ENCODE data around the gene ENPEP.
A peak's percentile ranks its signal among the peaks of the same experiment; 100 is the strongest.

ENPEP gene

GRCh38 chr4:110504084-110504435 lies 28.1 kb downstream of the ENPEP start:
- Histone ChIP-seq H2AFZ (ENCODE audit: low read depth) (peak overlapping the region; percentile 77), H3K79me2 (ENCODE audit: insufficient read depth, low read depth) (no peaks in the 10 kb centered on the region), H3K4me1 (ENCODE audit: low read depth, poor library complexity, severe bottlenecking) (peaks cover 22% of the 10 kb centered on the region), H3K4me3 (IDR thresholded peaks at IDR 0.05; ENCODE audit: insufficient read depth, low read depth, low read length) (no peak overlapping the region), H3K9ac (no peak overlapping the region), H3K4me2 (peak overlapping the region; percentile 52), H3K36me3 (ENCODE audit: insufficient read depth) (no peaks in the 10 kb centered on the region), H3K27ac (peak overlapping the region; percentile 59), H4K20me1 (ENCODE audit: insufficient read depth) (no peaks in the 10 kb centered on the region), H3K27me3 (ENCODE audit: insufficient read depth, low read depth) (no peaks in the 10 kb centered on the region)
- TF ChIP-seq, protein P1, sequence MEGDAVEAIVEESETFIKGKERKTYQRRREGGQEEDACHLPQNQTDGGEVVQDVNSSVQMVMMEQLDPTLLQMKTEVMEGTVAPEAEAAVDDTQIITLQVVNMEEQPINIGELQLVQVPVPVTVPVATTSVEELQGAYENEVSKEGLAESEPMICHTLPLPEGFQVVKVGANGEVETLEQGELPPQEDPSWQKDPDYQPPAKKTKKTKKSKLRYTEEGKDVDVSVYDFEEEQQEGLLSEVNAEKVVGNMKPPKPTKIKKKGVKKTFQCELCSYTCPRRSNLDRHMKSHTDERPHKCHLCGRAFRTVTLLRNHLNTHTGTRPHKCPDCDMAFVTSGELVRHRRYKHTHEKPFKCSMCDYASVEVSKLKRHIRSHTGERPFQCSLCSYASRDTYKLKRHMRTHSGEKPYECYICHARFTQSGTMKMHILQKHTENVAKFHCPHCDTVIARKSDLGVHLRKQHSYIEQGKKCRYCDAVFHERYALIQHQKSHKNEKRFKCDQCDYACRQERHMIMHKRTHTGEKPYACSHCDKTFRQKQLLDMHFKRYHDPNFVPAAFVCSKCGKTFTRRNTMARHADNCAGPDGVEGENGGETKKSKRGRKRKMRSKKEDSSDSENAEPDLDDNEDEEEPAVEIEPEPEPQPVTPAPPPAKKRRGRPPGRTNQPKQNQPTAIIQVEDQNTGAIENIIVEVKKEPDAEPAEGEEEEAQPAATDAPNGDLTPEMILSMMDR (conservative IDR thresholded peaks at IDR 0.05; ENCODE audit: low read depth, low read length): no peak

- no peak overlapping the region for H3K27ac ChIP-seq
- H3K4me3 ChIP-seq (IDR thresholded peaks at IDR 0.05; ENCODE audit: insufficient read depth, low read depth, low read length): no peak overlapping the region
- H3K36me3 ChIP-seq (ENCODE audit: insufficient read depth): no peaks in the 10 kb centered on the region
- TF ChIP-seq, protein P1 (conservative IDR thresholded peaks at IDR 0.05; ENCODE audit: low read depth, low read length): no peak
- H3K4me2 ChIP-seq: no peak overlapping the region
- H3K9ac ChIP-seq: no peak overlapping the region
- peaks cover 22% of the 10 kb centered on the region for H3K4me1 ChIP-seq (ENCODE audit: low read depth, poor library complexity, severe bottlenecking)
- no peaks in the 10 kb centered on the region for H4K20me1 ChIP-seq (ENCODE audit: insufficient read depth)
- H3K27me3 ChIP-seq (ENCODE audit: insufficient read depth, low read depth): no peaks in the 10 kb centered on the region
- no peak overlapping the region for H2AFZ ChIP-seq (ENCODE audit: low read depth)
- no peaks in the 10 kb centered on the region for H3K79me2 ChIP-seq (ENCODE audit: insufficient read depth, low read depth)
Measured at GRCh38 chr4:110505440-110505839, 29.5 kb downstream of the ENPEP start.

DNA sequence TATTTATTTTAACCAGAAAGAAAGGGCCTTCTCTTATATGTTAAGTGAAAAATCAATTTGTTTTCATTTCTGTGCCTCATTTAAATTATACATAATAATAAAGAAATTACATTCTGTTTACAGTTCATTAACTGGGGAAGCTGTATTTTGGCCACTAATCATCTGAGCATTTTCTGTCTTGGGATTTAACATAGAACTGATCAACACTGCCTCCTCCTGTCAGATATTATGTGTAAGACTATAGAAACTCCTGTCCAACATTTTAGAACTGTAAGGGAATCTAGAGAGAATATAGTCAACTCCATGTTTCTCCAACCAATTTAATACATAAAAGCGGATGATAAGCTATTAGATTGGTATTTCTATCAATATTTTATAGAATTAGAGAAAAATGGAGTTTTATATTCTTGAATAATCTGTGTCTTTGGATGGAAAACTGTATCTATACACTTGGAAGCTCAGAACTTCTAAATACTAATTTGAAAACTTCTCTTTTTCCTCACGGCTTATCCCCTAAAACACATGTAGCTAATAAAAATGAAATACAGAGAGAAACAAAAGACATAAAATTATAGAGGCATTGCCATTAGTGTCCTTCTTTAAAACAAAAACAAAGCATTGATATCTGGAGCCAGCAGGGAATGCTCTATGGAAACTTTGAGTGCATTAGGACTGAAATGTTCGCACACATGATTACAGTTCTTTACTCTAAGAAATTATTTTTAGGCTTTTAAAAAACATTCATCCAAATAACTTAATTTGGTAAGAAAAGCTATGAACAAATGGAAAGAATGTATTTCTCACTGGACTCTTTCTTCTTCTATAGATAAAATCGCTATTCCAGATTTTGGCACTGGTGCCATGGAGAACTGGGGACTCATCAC lies 33.1 kb downstream of the ENPEP start:
- Histone ChIP-seq H3K79me2 (ENCODE audit: insufficient read depth, low read depth) (no peaks in the 10 kb centered on the region), H3K4me1 (ENCODE audit: low read depth, poor library complexity, severe bottlenecking) (peaks cover 5% of the 10 kb centered on the region), H3K4me2 (no peak overlapping the region), H2AFZ (ENCODE audit: low read depth) (no peak overlapping the region), H4K20me1 (ENCODE audit: insufficient read depth) (no peaks in the 10 kb centered on the region), H3K4me3 (IDR thresholded peaks at IDR 0.05; ENCODE audit: insufficient read depth, low read depth, low read length) (no peak overlapping the region), H3K27ac (no peak overlapping the region), H3K36me3 (ENCODE audit: insufficient read depth) (no peaks in the 10 kb centered on the region), H3K9ac (no peak overlapping the region), H3K27me3 (ENCODE audit: insufficient read depth, low read depth) (no peaks in the 10 kb centered on the region)
- TF ChIP-seq, protein P1 (conservative IDR thresholded peaks at IDR 0.05; ENCODE audit: low read depth, low read length): peak; percentile 54

- H3K4me3 ChIP-seq (IDR thresholded peaks at IDR 0.05; ENCODE audit: insufficient read depth, low read depth, low read length): no peak overlapping the region
- no peaks in the 10 kb centered on the region for H3K27me3 ChIP-seq (ENCODE audit: insufficient read depth, low read depth)
- no peak overlapping the region for H3K4me2 ChIP-seq
- H2AFZ ChIP-seq (ENCODE audit: low read depth): no peak overlapping the region
- no peaks in the 10 kb centered on the region for H4K20me1 ChIP-seq (ENCODE audit: insufficient read depth)
- peaks cover 9% of the 10 kb centered on the region for H3K4me1 ChIP-seq (ENCODE audit: low read depth, poor library complexity, severe bottlenecking)
- no peak overlapping the region for H3K9ac ChIP-seq
- no peak overlapping the region for H3K27ac ChIP-seq
- no peaks in the 10 kb centered on the region for H3K36me3 ChIP-seq (ENCODE audit: insufficient read depth)
- no peaks in the 10 kb centered on the region for H3K79me2 ChIP-seq (ENCODE audit: insufficient read depth, low read depth)
- TF ChIP-seq, protein P1 (conservative IDR thresholded peaks at IDR 0.05; ENCODE audit: low read depth, low read length): no peak
Measured at GRCh38 chr4:110510277-110510676, 34.3 kb downstream of the ENPEP start.

Data from KMS-11 (cell line).